HUES6 (cell line): ENCODE measurements around the gene MID1.

Experiments
- H3K27ac ChIP-seq: 2 replicates; pipeline ENCODE4 v1.7.0; 2013; ENCODE audit warnings: low read depth, mild to moderate bottlenecking, low read length, inconsistent platforms
- H3K27me3 ChIP-seq: 2 replicates; pipeline ENCODE4 v1.6.1; 2013; ENCODE audit warnings: low read length; ENCODE audit not compliant: control insufficient read depth, insufficient read depth
- H3K36me3 ChIP-seq: 2 replicates; pipeline ENCODE4 v1.6.1; 2013; ENCODE audit warnings: low read length; ENCODE audit not compliant: control insufficient read depth, insufficient read depth
- H3K4me1 ChIP-seq: 2 replicates; pipeline ENCODE4 v1.6.1; 2013; ENCODE audit warnings: low read length; ENCODE audit not compliant: control insufficient read depth, insufficient read depth
- H3K4me3 ChIP-seq: 2 replicates; pipeline ENCODE4 v1.5.1; 2013; ENCODE audit warnings: low read depth, low read length
- H3K9ac ChIP-seq: one replicate; pipeline ENCODE4 v1.6.1; 2013; ENCODE audit warnings: mild to moderate bottlenecking, low read length
- H3K9me3 ChIP-seq: 2 replicates; pipeline ENCODE4 v1.6.1; 2013; ENCODE audit warnings: low read depth, low read length; ENCODE audit not compliant: control insufficient read depth, insufficient read depth

The MID1 gene

GRCh38 chrX:10477525-10477924, 142.9 kb downstream of the MID1 start:
- no peak overlapping the region for H3K9ac ChIP-seq
- no peak overlapping the region for H3K4me3 ChIP-seq
- H3K9me3 ChIP-seq = no peaks in the 10 kb centered on the region
- no peak overlapping the region for H3K27ac ChIP-seq
- peaks cover 83% of the 10 kb centered on the region for H3K36me3 ChIP-seq
- no peaks in the 10 kb centered on the region for H3K27me3 ChIP-seq
- H3K4me1 ChIP-seq = peaks cover 3% of the 10 kb centered on the region; the same call in 1 of the 2 replicates

- Histone ChIP-seq H3K27me3 (no peaks in the 10 kb centered on the region), H3K36me3 (peaks cover 85% of the 10 kb centered on the region), H3K9ac (no peak overlapping the region), H3K4me1 (peaks cover 3% of the 10 kb centered on the region; the same call in 1 of the 2 replicates), H3K9me3 (no peaks in the 10 kb centered on the region), H3K4me3 (no peak overlapping the region), H3K27ac (0 out of 2 replicates have a peak overlapping the region, but pooled peaks have one; percentile 13)
Measured at GRCh38 chrX:10474913-10475568, 145.3 kb downstream of the MID1 start.

GRCh38 chrX:10474510-10474909, 145.9 kb downstream of the MID1 start:
- peaks cover 3% of the 10 kb centered on the region; the same call in 1 of the 2 replicates for H3K4me1 ChIP-seq
- H3K27me3 ChIP-seq = no peaks in the 10 kb centered on the region
- 0 out of 2 replicates have a peak overlapping the region, but pooled peaks have one; percentile 13 for H3K27ac ChIP-seq
- peaks cover 85% of the 10 kb centered on the region for H3K36me3 ChIP-seq
- H3K4me3 ChIP-seq = no peak overlapping the region
- no peaks in the 10 kb centered on the region for H3K9me3 ChIP-seq
- H3K9ac ChIP-seq = no peak overlapping the region

GRCh38 chrX:10471418-10471817, 149.0 kb downstream of the MID1 start:
- H3K27ac ChIP-seq = no peak overlapping the region
- H3K9ac ChIP-seq = no peak overlapping the region
- no peak overlapping the region for H3K4me3 ChIP-seq
- H3K27me3 ChIP-seq = no peaks in the 10 kb centered on the region
- H3K36me3 ChIP-seq = peaks cover 92% of the 10 kb centered on the region
- H3K9me3 ChIP-seq = no peaks in the 10 kb centered on the region
- peaks cover 3% of the 10 kb centered on the region; the same call in 1 of the 2 replicates for H3K4me1 ChIP-seq

- peaks cover 97% of the 10 kb centered on the region for H3K36me3 ChIP-seq
- H3K9me3 ChIP-seq = no peaks in the 10 kb centered on the region
- H3K9ac ChIP-seq = no peak overlapping the region
- H3K4me1 ChIP-seq = peaks cover 3% of the 10 kb centered on the region; the same call in 1 of the 2 replicates
- H3K27ac ChIP-seq = no peak overlapping the region
- H3K27me3 ChIP-seq = no peaks in the 10 kb centered on the region
- H3K4me3 ChIP-seq = no peak overlapping the region
Measured at GRCh38 chrX:10470009-10470408, 150.4 kb downstream of the MID1 start.

- H3K36me3 ChIP-seq = peaks cover 80% of the 10 kb centered on the region
- no peak overlapping the region for H3K4me3 ChIP-seq
- no peaks in the 10 kb centered on the region for H3K9me3 ChIP-seq
- no peak overlapping the region for H3K27ac ChIP-seq
- peaks cover 13% of the 10 kb centered on the region for H3K4me1 ChIP-seq
- no peak overlapping the region for H3K9ac ChIP-seq
- H3K27me3 ChIP-seq = no peaks in the 10 kb centered on the region
Measured at GRCh38 chrX:10467793-10468192, 152.6 kb downstream of the MID1 start.

GRCh38 chrX:10465254-10465653, 155.1 kb downstream of the MID1 start:
- Histone ChIP-seq H3K9ac (no peak overlapping the region), H3K36me3 (peaks cover 61% of the 10 kb centered on the region), H3K9me3 (no peaks in the 10 kb centered on the region), H3K27me3 (no peaks in the 10 kb centered on the region), H3K4me1 (peaks cover 23% of the 10 kb centered on the region), H3K4me3 (no peak overlapping the region), H3K27ac (no peak overlapping the region)

GRCh38 chrX:10457092-10457491, 163.3 kb downstream of the MID1 start:
- H3K9ac ChIP-seq = no peak overlapping the region
- peaks cover 84% of the 10 kb centered on the region for H3K36me3 ChIP-seq
- peaks cover 4% of the 10 kb centered on the region; the same call in 1 of the 2 replicates for H3K9me3 ChIP-seq
- no peaks in the 10 kb centered on the region for H3K27me3 ChIP-seq
- no peak overlapping the region for H3K4me3 ChIP-seq
- no peak overlapping the region for H3K27ac ChIP-seq
- H3K4me1 ChIP-seq = peaks cover 12% of the 10 kb centered on the region; the same call in 1 of the 2 replicates

GRCh38 chrX:10453945-10454344, 166.4 kb downstream of the MID1 start:
- Histone ChIP-seq H3K9ac (no peak overlapping the region), H3K4me1 (no peaks in the 10 kb centered on the region), H3K4me3 (no peak overlapping the region), H3K27me3 (no peaks in the 10 kb centered on the region; the same call in 1 of the 2 replicates), H3K36me3 (peaks cover 94% of the 10 kb centered on the region), H3K9me3 (peaks cover 4% of the 10 kb centered on the region; the same call in 1 of the 2 replicates), H3K27ac (no peak overlapping the region)

- no peak overlapping the region for H3K4me3 ChIP-seq
- H3K27me3 ChIP-seq = no peaks in the 10 kb centered on the region; the same call in 1 of the 2 replicates
- H3K9me3 ChIP-seq = peaks cover 2% of the 10 kb centered on the region; the same call in 1 of the 2 replicates
- no peak overlapping the region for H3K27ac ChIP-seq
- H3K4me1 ChIP-seq = no peaks in the 10 kb centered on the region
- no peak overlapping the region for H3K9ac ChIP-seq
- peaks cover 80% of the 10 kb centered on the region for H3K36me3 ChIP-seq
Measured at GRCh38 chrX:10450959-10451355, 169.4 kb downstream of the MID1 start.

GRCh38 chrX:10450229-10450958, 170.0 kb downstream of the MID1 start:
- Histone ChIP-seq H3K36me3 (peaks cover 76% of the 10 kb centered on the region), H3K9me3 (no peaks in the 10 kb centered on the region), H3K4me3 (no peak overlapping the region), H3K27ac (no peak overlapping the region), H3K27me3 (no peaks in the 10 kb centered on the region; the same call in 1 of the 2 replicates), H3K4me1 (no peaks in the 10 kb centered on the region), H3K9ac (no peak overlapping the region)
